Natural killer cell (primary cell): ENCODE data around the gene CAMK2N2. TPM values are rescaled to one million over a fixed set of nuclear protein-coding genes. Genes with fewer than 3 reads are reported as not detected.
A peak's percentile ranks its signal among the peaks of the same experiment; 100 is the strongest.

Source experiments
- ATAC-seq, 3 donors: fragments of 150-1000 bp in 2 of 3; fragments of 200-7000 bp in 1 of 3; cut with Tn5 transposase; 1 replicate in 1 of 3; 2 replicates in 2 of 3; pipeline ENCODE4 v1.10.0; 2021; ENCODE audit warnings: mild to moderate bottlenecking in 2 of 3, moderate library complexity in 2 of 3
- DNase-seq, 2 donors: peaks; one replicate each; pipeline versions ENCODE4 v3.0.0 to v3.0.0-alpha.2; 2013 to 2021; ENCODE audit warnings: mixed read lengths in 1 of 2
- H3K27ac ChIP-seq: one replicate; pipeline ENCODE4 v1.5.1; 2013; ENCODE audit warnings: mild to moderate bottlenecking, low read length
- H3K27me3 ChIP-seq: one replicate; pipeline ENCODE4 v1.6.1; 2013; ENCODE audit warnings: low read length; ENCODE audit not compliant: control insufficient read depth, insufficient read depth
- H3K36me3 ChIP-seq: one replicate; pipeline ENCODE4 v1.6.1; 2013; ENCODE audit warnings: low read length; ENCODE audit not compliant: control insufficient read depth, insufficient read depth
- H3K4me1 ChIP-seq: one replicate; pipeline ENCODE4 v1.6.1; 2013; ENCODE audit warnings: low read length; ENCODE audit not compliant: control insufficient read depth, insufficient read depth
- H3K4me3 ChIP-seq: one replicate; pipeline ENCODE4 v1.5.1; 2013; ENCODE audit warnings: low read length
- H3K9me3 ChIP-seq: one replicate; pipeline ENCODE4 v1.6.1; 2013; ENCODE audit warnings: low read length; ENCODE audit not compliant: control insufficient read depth, insufficient read depth
- H3K27ac Mint-ChIP-seq, 2 donors: one replicate each; pipeline ENCODE4 v1.8.0; 2022; ENCODE audit warnings: mild to moderate bottlenecking in 2 of 2, mixed read lengths in 2 of 2, moderate library complexity in 1 of 2
- H3K27me3 Mint-ChIP-seq, 2 donors: one replicate each; pipeline ENCODE4 v1.8.0; 2022; ENCODE audit warnings: low read depth in 2 of 2, mixed read lengths in 2 of 2
- H3K36me3 Mint-ChIP-seq: one replicate; pipeline ENCODE4 v1.8.0; 2022; ENCODE audit warnings: mixed read lengths
- H3K4me1 Mint-ChIP-seq, 2 donors: one replicate each; pipeline ENCODE4 v1.8.0; 2022; ENCODE audit warnings: mixed read lengths in 2 of 2
- H3K4me3 Mint-ChIP-seq: one replicate; pipeline ENCODE4 v1.8.0; 2022; ENCODE audit warnings: mild to moderate bottlenecking, moderate library complexity, mixed read lengths
- H3K9me3 Mint-ChIP-seq, 2 donors: one replicate each; pipeline ENCODE4 v1.8.0; 2022; ENCODE audit warnings: mixed read lengths in 2 of 2
- CTCF ChIP-seq: fragments of 200-600 bp; IDR thresholded peaks from one replicate; pipeline ENCODE4 v1.8.0; 2022; ENCODE audit warnings: antibody characterized with exemption
- WGBS: methylation state at CpG from one replicate; pipeline ENCODE4 v1.1.7; 2013; ENCODE audit warnings: missing lambda C conversion rate; ENCODE audit not compliant: insufficient coverage; 5-methylcytosine and 5-hydroxymethylcytosine counted together
- intact Hi-C: fragments of 100-400 bp; cut with micrococcal nuclease; formaldehyde crosslinking; loops from one replicate; pipeline ENCODE4 v1.14.2; 2022
- total RNA-seq, 4 donors: library from RNA; stranded (reverse); fragments of 120-200 nt in 1 of 4; gene quantifications; one replicate each; pipeline versions ENCODE4 v1.2.3 to v1.2.4, GENCODE V29; 2013 to 2022

CAMK2N2 gene
- total RNA-seq, 3 donors from 2014 or later (not counting 1 experiment from before 2014, with no cell fraction given), result 0.71 to 0.82 TPM; not detected in 1

- peaks cover 18 to 28% of the 10 kb centered on the region in 2 donors for H3K4me1 Mint-ChIP-seq
- ATAC-seq (peak; percentile 36 to 42 (median 42)), DNase-seq (peak in 1 of 2 donors; percentile 49)
- H3K9me3 Mint-ChIP-seq, result no peaks in the 10 kb centered on the region
- no peaks in the 10 kb centered on the region for H3K36me3 Mint-ChIP-seq
- Histone ChIP-seq H3K36me3 (no peaks in the 10 kb centered on the region), H3K27ac (no peak overlapping the region), H3K27me3 (peaks cover 20% of the 10 kb centered on the region), H3K9me3 (no peaks in the 10 kb centered on the region), H3K4me1 (peaks cover 29% of the 10 kb centered on the region), H3K4me3 (peak overlapping the region; percentile 28)
- 5% methylated on average over 62 of the region's 66 CpGs for WGBS
- H3K4me3 Mint-ChIP-seq, result peak overlapping the region; percentile 78
- peaks cover 3 to 19% of the 10 kb centered on the region in 2 donors for H3K27me3 Mint-ChIP-seq
- no peak for TF ChIP-seq CTCF
- intact Hi-C loops, result no loop called here
- H3K27ac Mint-ChIP-seq, result peak overlapping the region in 1 of 2 donors; percentile 45
These were observed 756 bp upstream of the CAMK2N2 start for GRCh38 chr3:184261854-184262763.

GRCh38 chr3:184260724-184261269 lies 556 bp downstream of the CAMK2N2 start:
- peak overlapping the region; percentile 43 to 77 for H3K27ac Mint-ChIP-seq
- peaks cover 20% of the 10 kb centered on the region for H3K27me3 ChIP-seq

GRCh38 chr3:184259878-184260723 lies 1.3 kb downstream of the CAMK2N2 start:
- WGBS, result 2% methylated on average over 91 of the region's 91 CpGs
- H3K36me3 Mint-ChIP-seq, result no peaks in the 10 kb centered on the region
- H3K4me3 ChIP-seq, result no peak overlapping the region
- peaks cover 0 to 13% of the 10 kb centered on the region in 2 donors for H3K27me3 Mint-ChIP-seq
- peak; percentile 70 to 77 (median 71) for ATAC-seq
- TF ChIP-seq CTCF, result no peak
- intact Hi-C loops, result no loop called here
- peaks cover 29% of the 10 kb centered on the region for H3K4me1 ChIP-seq
- H3K27ac ChIP-seq, result no peak overlapping the region
- H3K27me3 ChIP-seq, result peaks cover 19% of the 10 kb centered on the region
- H3K36me3 ChIP-seq, result no peaks in the 10 kb centered on the region
- peak overlapping the region; percentile 86 for H3K4me3 Mint-ChIP-seq
- peak; percentile 53 to 71 for DNase-seq
- peaks cover 18 to 28% of the 10 kb centered on the region in 2 donors for H3K4me1 Mint-ChIP-seq
- peak overlapping the region; percentile 43 to 77 for H3K27ac Mint-ChIP-seq
- no peaks in the 10 kb centered on the region for H3K9me3 ChIP-seq
- H3K9me3 Mint-ChIP-seq, result no peaks in the 10 kb centered on the region

More at GRCh38 chr3:184260724-184261269, 556 bp downstream of the CAMK2N2 start:
- ATAC-seq (no peak), DNase-seq (no peak)
- peaks cover 0 to 13% of the 10 kb centered on the region in 2 donors for H3K27me3 Mint-ChIP-seq
- peaks cover 18 to 28% of the 10 kb centered on the region in 2 donors for H3K4me1 Mint-ChIP-seq
- WGBS, result 2% methylated on average over 49 of the region's 49 CpGs
- Histone ChIP-seq H3K27ac (no peak overlapping the region), H3K36me3 (no peaks in the 10 kb centered on the region), H3K4me1 (peaks cover 29% of the 10 kb centered on the region), H3K9me3 (no peaks in the 10 kb centered on the region), H3K4me3 (peak overlapping the region; percentile 15)
- H3K9me3 Mint-ChIP-seq, result no peaks in the 10 kb centered on the region
- intact Hi-C loops, result no loop called here
- no peaks in the 10 kb centered on the region for H3K36me3 Mint-ChIP-seq
- TF ChIP-seq CTCF, result no peak
- H3K4me3 Mint-ChIP-seq, result peak overlapping the region; percentile 86
